Measurements from ENCODE around the gene PRRC2C. TPM values are rescaled to one million over a fixed set of nuclear protein-coding genes. Genes with fewer than 3 reads are reported as not detected.
A peak's percentile ranks its signal among the peaks of the same experiment; 100 is the strongest.
"Not testable (repeated sequence)": the region's sequence is repeated elsewhere in the genome, so short reads cannot be mapped to it uniquely, and the experiment has no call there.

The PRRC2C gene
- total and polyA plus RNA-seq, 2 experiments from 2014 or later: 186 to 368 TPM

GRCh38 chr1:171550050-171550449 is 64.7 kb downstream of the PRRC2C start:
- TF ChIP-seq ZNF114 (CRISPR knock-in tag; IDR thresholded peaks at IDR 0.05) (no peak), ZNF462 (CRISPR knock-in tag; IDR thresholded peaks at IDR 0.05) (no peak), POLR2AphosphoS5 (IDR thresholded peaks at IDR 0.05; ENCODE audit: low read depth) (no peak)
- TF ChIP-seq, protein P1, sequence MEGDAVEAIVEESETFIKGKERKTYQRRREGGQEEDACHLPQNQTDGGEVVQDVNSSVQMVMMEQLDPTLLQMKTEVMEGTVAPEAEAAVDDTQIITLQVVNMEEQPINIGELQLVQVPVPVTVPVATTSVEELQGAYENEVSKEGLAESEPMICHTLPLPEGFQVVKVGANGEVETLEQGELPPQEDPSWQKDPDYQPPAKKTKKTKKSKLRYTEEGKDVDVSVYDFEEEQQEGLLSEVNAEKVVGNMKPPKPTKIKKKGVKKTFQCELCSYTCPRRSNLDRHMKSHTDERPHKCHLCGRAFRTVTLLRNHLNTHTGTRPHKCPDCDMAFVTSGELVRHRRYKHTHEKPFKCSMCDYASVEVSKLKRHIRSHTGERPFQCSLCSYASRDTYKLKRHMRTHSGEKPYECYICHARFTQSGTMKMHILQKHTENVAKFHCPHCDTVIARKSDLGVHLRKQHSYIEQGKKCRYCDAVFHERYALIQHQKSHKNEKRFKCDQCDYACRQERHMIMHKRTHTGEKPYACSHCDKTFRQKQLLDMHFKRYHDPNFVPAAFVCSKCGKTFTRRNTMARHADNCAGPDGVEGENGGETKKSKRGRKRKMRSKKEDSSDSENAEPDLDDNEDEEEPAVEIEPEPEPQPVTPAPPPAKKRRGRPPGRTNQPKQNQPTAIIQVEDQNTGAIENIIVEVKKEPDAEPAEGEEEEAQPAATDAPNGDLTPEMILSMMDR (conservative IDR thresholded peaks at IDR 0.05; ENCODE audit: low read depth in 2 of 2): no peak
- Histone ChIP-seq H3K27me3 (ENCODE audit: insufficient read depth) (no peaks in the 10 kb centered on the region), H3K4me1 (ENCODE audit: insufficient read depth) (no peaks in the 10 kb centered on the region), H3K79me2 (replicated peaks; ENCODE audit: insufficient read depth) (peaks cover 48% of the 10 kb centered on the region), H3K4me2 (no peak overlapping the region), H3K4me3 (no peak overlapping the region), H3K36me3 (ENCODE audit: insufficient read depth) (peaks cover 63% of the 10 kb centered on the region), H2AFZ (no peak overlapping the region), H3K27ac (ENCODE audit: low read depth) (no peak overlapping the region), H3F3A (replicated peaks; ENCODE audit: low read depth) (no peaks in the 10 kb centered on the region), H3K9me2 (ENCODE audit: insufficient read depth) (no peaks in the 10 kb centered on the region), H4K20me1 (replicated peaks; ENCODE audit: insufficient read depth) (peaks cover 4% of the 10 kb centered on the region; the same call in 1 of the 2 replicates)
- ATAC-seq: no peak
- Mint-ChIP-seq H3K27me3 (ENCODE audit: insufficient read depth, low read depth, poor library complexity) (peaks cover 4% of the 10 kb centered on the region), H3K27ac (no peak overlapping the region), H3K9me3 (peaks cover 18% of the 10 kb centered on the region), H3K4me1 (no peaks in the 10 kb centered on the region), H3K36me3 (ENCODE audit: low read depth) (peaks cover 92% of the 10 kb centered on the region), H3K4me3 (no peak overlapping the region)
- no peak for DNase-seq (ENCODE audit: low spot score)

GRCh38 chr1:171550598-171551100 is 65.3 kb downstream of the PRRC2C start:
- H3K27ac Mint-ChIP-seq; ATAC-seq; DNase-seq (ENCODE audit: low spot score); H4K20me1 ChIP-seq (replicated peaks; ENCODE audit: insufficient read depth); H3K9me2 ChIP-seq (ENCODE audit: insufficient read depth); H2AFZ ChIP-seq; H3K27me3 ChIP-seq (ENCODE audit: insufficient read depth); H3K4me1 ChIP-seq (ENCODE audit: insufficient read depth); H3K4me3 Mint-ChIP-seq; H3F3A ChIP-seq (replicated peaks; ENCODE audit: low read depth); H3K4me3 ChIP-seq; H3K4me1 Mint-ChIP-seq; H3K4me2 ChIP-seq; H3K27ac ChIP-seq (ENCODE audit: low read depth); H3K27me3 Mint-ChIP-seq (ENCODE audit: insufficient read depth, low read depth, poor library complexity): not testable (repeated sequence)
- peaks cover 93% of the 10 kb centered on the region for H3K36me3 Mint-ChIP-seq (ENCODE audit: low read depth)
- peaks cover 64% of the 10 kb centered on the region for H3K36me3 ChIP-seq (ENCODE audit: insufficient read depth)
- H3K79me2 ChIP-seq (replicated peaks; ENCODE audit: insufficient read depth): peaks cover 52% of the 10 kb centered on the region
- peaks cover 24% of the 10 kb centered on the region for H3K9me3 Mint-ChIP-seq

DNA sequence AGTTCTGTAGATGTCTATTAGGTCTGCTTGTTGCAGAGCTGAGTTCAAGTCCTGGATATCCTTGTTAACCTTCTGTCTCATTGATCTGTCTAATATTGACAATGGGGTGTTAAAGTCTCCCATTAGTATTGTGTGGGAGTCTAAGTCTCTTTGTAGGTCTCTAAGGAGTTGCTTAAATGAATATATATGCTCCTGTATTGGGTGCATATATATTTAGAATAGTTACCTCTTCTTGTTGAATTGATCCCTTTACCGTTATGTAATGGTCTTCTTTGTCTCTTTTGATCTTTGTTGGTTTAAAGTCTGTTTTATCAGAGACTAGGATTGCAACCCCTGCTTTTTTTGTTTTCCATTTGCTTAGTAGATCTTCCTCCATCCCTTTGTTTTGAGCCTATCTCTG is 68.6 kb downstream of the PRRC2C start:
- ATAC-seq; H4K20me1 ChIP-seq (replicated peaks; ENCODE audit: insufficient read depth); H2AFZ ChIP-seq; H3K27me3 ChIP-seq (ENCODE audit: insufficient read depth); H3K27ac Mint-ChIP-seq; H3K9me2 ChIP-seq (ENCODE audit: insufficient read depth); H3K4me3 Mint-ChIP-seq; H3K4me1 ChIP-seq (ENCODE audit: insufficient read depth); H3K27me3 Mint-ChIP-seq (ENCODE audit: insufficient read depth, low read depth, poor library complexity); H3K4me2 ChIP-seq; H3F3A ChIP-seq (replicated peaks; ENCODE audit: low read depth); H3K4me1 Mint-ChIP-seq; H3K4me3 ChIP-seq; H3K27ac ChIP-seq (ENCODE audit: low read depth): not testable (repeated sequence)
- Mint-ChIP-seq H3K9me3 (peaks cover 45% of the 10 kb centered on the region), H3K36me3 (ENCODE audit: low read depth) (peaks cover 100% of the 10 kb centered on the region)
- Histone ChIP-seq H3K36me3 (ENCODE audit: insufficient read depth) (peaks cover 74% of the 10 kb centered on the region), H3K79me2 (replicated peaks; ENCODE audit: insufficient read depth) (peaks cover 52% of the 10 kb centered on the region)
- peak; percentile 49 for DNase-seq (ENCODE audit: low spot score)
